Neural cell (in vitro differentiated cells): ENCODE data around the gene ADAR. TPM values are rescaled to one million over a fixed set of nuclear protein-coding genes. Genes with fewer than 3 reads are reported as not detected.

Experiments used
- H2AFZ ChIP-seq: fragments of 200-600, 300-800 bp; sonication (generic), shearing (Covaris generic); 2 replicates; pipeline ENCODE4 v1.6.0; 2014; ENCODE audit warnings: low read depth, mild to moderate bottlenecking, antibody characterized with exemption, low read length, moderate library complexity
- H3F3A ChIP-seq: fragments of 200-600 bp; shearing (Covaris generic); 2 replicates; pipeline ENCODE4 v1.6.1; 2016; ENCODE audit warnings: mild to moderate bottlenecking, moderate library complexity, mixed read lengths, antibody characterized with exemption, low read length; ENCODE audit not compliant: insufficient read depth, poor library complexity, severe bottlenecking
- H3K27ac ChIP-seq: fragments of 200-600, 300-800 bp; sonication (generic), shearing (Covaris generic); 2 replicates; pipeline ENCODE4 v1.5.1; 2014; ENCODE audit warnings: mild to moderate bottlenecking, low read length, moderate library complexity
- H3K27me3 ChIP-seq: fragments of 300-800, 200-600 bp; sonication (generic), shearing (Covaris generic); 2 replicates; pipeline ENCODE4 v1.6.0; 2014; ENCODE audit warnings: mild to moderate bottlenecking, low read depth, low read length, moderate library complexity; ENCODE audit not compliant: insufficient read depth
- H3K36me3 ChIP-seq: fragments of 300-800, 200-600 bp; sonication (generic), shearing (Covaris generic); 2 replicates; pipeline ENCODE4 v1.5.1; 2014; ENCODE audit warnings: mild to moderate bottlenecking, antibody characterized with exemption, low read length, moderate library complexity; ENCODE audit not compliant: insufficient read depth
- H3K4me2 ChIP-seq: fragments of 300-800, 200-600 bp; sonication (generic), shearing (Covaris generic); 2 replicates; pipeline ENCODE4 v1.6.0; 2014; ENCODE audit warnings: mild to moderate bottlenecking, low read length
- H3K4me3 ChIP-seq: fragments of 300-800, 200-600 bp; sonication (generic), shearing (Covaris generic); 2 replicates; pipeline ENCODE4 v1.5.1; 2014; ENCODE audit warnings: mild to moderate bottlenecking, low read length, moderate library complexity
- H3K79me2 ChIP-seq: fragments of 200-600 bp; shearing (Covaris generic); replicated peaks from 2 replicates; pipeline ENCODE4 v1.6.0; 2014; ENCODE audit warnings: mild to moderate bottlenecking, low read length, moderate library complexity; ENCODE audit not compliant: insufficient read depth
- H3K9ac ChIP-seq: fragments of 300-800, 200-600 bp; sonication (generic), shearing (Covaris generic); 2 replicates; pipeline ENCODE4 v1.6.1; 2016; ENCODE audit warnings: mild to moderate bottlenecking, low read length, mixed read lengths
- H3K9me2 ChIP-seq: fragments of 200-600 bp; shearing (Covaris generic); 2 replicates; pipeline ENCODE4 v1.6.1; 2016; ENCODE audit warnings: mild to moderate bottlenecking, low read length, mixed read lengths; ENCODE audit not compliant: insufficient read depth
- H3K9me3 ChIP-seq: fragments of 200-600, 300-800 bp; sonication (generic), shearing (Covaris generic); 2 replicates; pipeline ENCODE4 v1.6.1; 2016; ENCODE audit warnings: mild to moderate bottlenecking, mixed run types, low read length, moderate library complexity, mixed read lengths
- H4K20me1 ChIP-seq: fragments of 200-600 bp; shearing (Covaris generic); 2 replicates; pipeline ENCODE4 v1.6.1; 2016; ENCODE audit warnings: mild to moderate bottlenecking, mixed run types; ENCODE audit not compliant: insufficient read depth
- CTCF ChIP-seq: fragments of 450-650 bp; IDR thresholded peaks from 2 replicates; pipeline ENCODE4 v1.5.1; 2014; ENCODE audit warnings: antibody characterized with exemption, mild to moderate bottlenecking, moderate library complexity; ENCODE audit not compliant: poor library complexity, severe bottlenecking
- EP300 ChIP-seq: fragments of 450-650 bp; conservative IDR thresholded peaks from 2 replicates; pipeline ENCODE4 v1.6.1; 2014; ENCODE audit warnings: antibody characterized with exemption, mild to moderate bottlenecking, moderate library complexity; ENCODE audit not compliant: poor library complexity, severe bottlenecking
- EZH2 ChIP-seq: fragments of 200-600, 300-800 bp; shearing (Covaris generic), sonication (generic); IDR thresholded peaks from 2 replicates; pipeline ENCODE4 v1.6.1; 2014; ENCODE audit warnings: antibody characterized with exemption, low read length, borderline replicate concordance, mild to moderate bottlenecking; ENCODE audit not compliant: insufficient read depth, poor library complexity, severe bottlenecking
- MXI1 ChIP-seq: fragments of 450-650 bp; conservative IDR thresholded peaks from 2 replicates; pipeline ENCODE4 v1.6.1; 2014; ENCODE audit warnings: antibody characterized with exemption, mild to moderate bottlenecking; ENCODE audit not compliant: poor library complexity, severe bottlenecking
- POLR2AphosphoS5 ChIP-seq: IDR thresholded peaks from 2 replicates; pipeline ENCODE4 v1.6.1; 2012
- RAD21 ChIP-seq: fragments of 450-650 bp; conservative IDR thresholded peaks from 2 replicates; pipeline ENCODE4 v1.6.1; 2014; ENCODE audit warnings: antibody characterized with exemption, mild to moderate bottlenecking, moderate library complexity
- REST ChIP-seq: IDR thresholded peaks from 2 replicates; pipeline ENCODE4 v1.6.1; 2012; ENCODE audit warnings: borderline replicate concordance
- SMC3 ChIP-seq: fragments of 450-650 bp; conservative IDR thresholded peaks from 2 replicates; pipeline ENCODE4 v1.6.1; 2014; ENCODE audit warnings: antibody characterized with exemption, mild to moderate bottlenecking, moderate library complexity; ENCODE audit not compliant: poor library complexity
- TAF1 ChIP-seq: IDR thresholded peaks from 2 replicates; pipeline ENCODE4 v1.6.1; 2012; ENCODE audit warnings: low read depth
- polyA plus RNA-seq: library from polyadenylated mRNA; depleted of rRNA; stranded (reverse); fragments of >200 nt; gene quantifications from 2 replicates; pipeline ENCODE4 v1.2.3, GENCODE V29; 2014

The ADAR gene
- polyA plus RNA-seq, 1 donor from 2014 or later, result 51.4 TPM

GRCh38 chr1:154620751-154621150 lies 12.8 kb upstream of the ADAR start:
- Histone ChIP-seq H3K9ac (no peak overlapping the region), H3K9me3 (no peaks in the 10 kb centered on the region), H3K4me2 (no peak overlapping the region), H3K79me2 (peaks cover 66% of the 10 kb centered on the region), H4K20me1 (no peaks in the 10 kb centered on the region), H3K27ac (no peak overlapping the region), H3K4me3 (no peak overlapping the region), H3K9me2 (no peaks in the 10 kb centered on the region), H2AFZ (no peak overlapping the region), H3K36me3 (no peaks in the 10 kb centered on the region), H3F3A (no peaks in the 10 kb centered on the region), H3K27me3 (no peaks in the 10 kb centered on the region)
- TF ChIP-seq MXI1 (no peak), EP300 (no peak), RAD21 (no peak), EZH2 (no peak), REST (no peak), SMC3 (no peak), CTCF (no peak), POLR2AphosphoS5 (no peak), TAF1 (no peak)

- Histone ChIP-seq H3K4me3 (no peak overlapping the region), H3F3A (no peaks in the 10 kb centered on the region), H3K9ac (no peak overlapping the region), H3K4me2 (no peak overlapping the region), H3K27me3 (no peaks in the 10 kb centered on the region), H3K9me3 (no peaks in the 10 kb centered on the region), H4K20me1 (no peaks in the 10 kb centered on the region), H3K79me2 (peaks cover 56% of the 10 kb centered on the region), H3K36me3 (no peaks in the 10 kb centered on the region), H3K27ac (no peak overlapping the region), H2AFZ (no peak overlapping the region), H3K9me2 (no peaks in the 10 kb centered on the region)
- no peak for TF ChIP-seq RAD21
- no peak for TF ChIP-seq EZH2
- no peak for TF ChIP-seq EP300
- no peak for TF ChIP-seq CTCF
- TF ChIP-seq TAF1, result no peak
- TF ChIP-seq REST, result no peak
- no peak for TF ChIP-seq MXI1
- TF ChIP-seq POLR2AphosphoS5, result no peak
- TF ChIP-seq SMC3, result no peak
Observed at GRCh38 chr1:154619181-154619948, 11.4 kb upstream of the ADAR start.
